Calu3 (cell line): ENCODE measurements around the gene PCSK6. TPM values are rescaled to one million over a fixed set of nuclear protein-coding genes. Genes with fewer than 3 reads are reported as not detected.
"Not testable (repeated sequence)": the region's sequence is repeated elsewhere in the genome, so short reads cannot be mapped to it uniquely, and the experiment has no call there.

Experiments
- BruUV-seq: library from RNA; stranded (reverse); fragments of 400-500 nt; replicated peaks from 2 replicates; lab custom pipeline; 2021; lab: Mats Ljungman, UMichigan
- CTCF ChIA-PET: fragments of 300-600 bp; sonication (Branson Sonifier 250); formaldehyde crosslinking; loops from one replicate; lab custom pipeline; 2022; ENCODE audit warnings: antibody characterized with exemption; lab: Charles Lee
- DNase-seq: peaks from one replicate; pipeline ENCODE4 v3.0.0; 2022
- H3K27ac Mint-ChIP-seq: one replicate; pipeline ENCODE4 v1.8.0; 2022; ENCODE audit warnings: mixed read lengths; ENCODE audit not compliant: unreplicated experiment
- H3K27me3 Mint-ChIP-seq: one replicate; pipeline ENCODE4 v1.8.0; 2022; ENCODE audit warnings: mixed read lengths; ENCODE audit not compliant: unreplicated experiment
- H3K36me3 Mint-ChIP-seq: one replicate; pipeline ENCODE4 v1.8.0; 2022; ENCODE audit warnings: mild to moderate bottlenecking, moderate library complexity, mixed read lengths; ENCODE audit not compliant: insufficient read depth, unreplicated experiment
- H3K4me1 Mint-ChIP-seq: one replicate; pipeline ENCODE4 v1.8.0; 2022; ENCODE audit warnings: mild to moderate bottlenecking, low read depth, mixed read lengths; ENCODE audit not compliant: unreplicated experiment
- H3K4me3 Mint-ChIP-seq: one replicate; pipeline ENCODE4 v1.8.0; 2022; ENCODE audit warnings: mild to moderate bottlenecking, low read depth, moderate library complexity, mixed read lengths; ENCODE audit not compliant: unreplicated experiment
- H3K9me3 Mint-ChIP-seq: one replicate; pipeline ENCODE4 v1.8.0; 2022; ENCODE audit warnings: low read depth, mixed read lengths; ENCODE audit not compliant: unreplicated experiment
- intact Hi-C: fragments of 100-400 bp; cut with micrococcal nuclease; formaldehyde crosslinking; loops from one replicate; pipeline ENCODE4 v1.10.0; 2022; ENCODE audit not compliant: unreplicated experiment
- total RNA-seq: library from RNA; stranded (reverse); gene quantifications from 2 replicates; pipeline ENCODE4 v1.2.3, GENCODE V29; 2022
- TF ChIP-seq, protein P1 (sequence below): fragments of 200-600 bp; IDR thresholded peaks from one replicate; pipeline ENCODE4 v1.8.0; 2022; ENCODE audit warnings: antibody characterized with exemption; ENCODE audit not compliant: unreplicated experiment

PCSK6 gene
- total RNA-seq, 1 experiment from 2014 or later = 5.1 TPM

- TF ChIP-seq, protein P1, sequence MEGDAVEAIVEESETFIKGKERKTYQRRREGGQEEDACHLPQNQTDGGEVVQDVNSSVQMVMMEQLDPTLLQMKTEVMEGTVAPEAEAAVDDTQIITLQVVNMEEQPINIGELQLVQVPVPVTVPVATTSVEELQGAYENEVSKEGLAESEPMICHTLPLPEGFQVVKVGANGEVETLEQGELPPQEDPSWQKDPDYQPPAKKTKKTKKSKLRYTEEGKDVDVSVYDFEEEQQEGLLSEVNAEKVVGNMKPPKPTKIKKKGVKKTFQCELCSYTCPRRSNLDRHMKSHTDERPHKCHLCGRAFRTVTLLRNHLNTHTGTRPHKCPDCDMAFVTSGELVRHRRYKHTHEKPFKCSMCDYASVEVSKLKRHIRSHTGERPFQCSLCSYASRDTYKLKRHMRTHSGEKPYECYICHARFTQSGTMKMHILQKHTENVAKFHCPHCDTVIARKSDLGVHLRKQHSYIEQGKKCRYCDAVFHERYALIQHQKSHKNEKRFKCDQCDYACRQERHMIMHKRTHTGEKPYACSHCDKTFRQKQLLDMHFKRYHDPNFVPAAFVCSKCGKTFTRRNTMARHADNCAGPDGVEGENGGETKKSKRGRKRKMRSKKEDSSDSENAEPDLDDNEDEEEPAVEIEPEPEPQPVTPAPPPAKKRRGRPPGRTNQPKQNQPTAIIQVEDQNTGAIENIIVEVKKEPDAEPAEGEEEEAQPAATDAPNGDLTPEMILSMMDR = no peak
- BruUV-seq = no TSS peak
- H3K4me3 Mint-ChIP-seq = no peak overlapping the region
- CTCF ChIA-PET = interaction anchor here (0.6 kb wide), 1 partner anchor 206 kb away, joined by 4 read pairs; no protein-coding TSS in a partner anchor
- no peaks in the 10 kb centered on the region for H3K27me3 Mint-ChIP-seq
- DNase-seq = no peak
- no peak overlapping the region for H3K27ac Mint-ChIP-seq
- H3K9me3 Mint-ChIP-seq = peaks cover 10% of the 10 kb centered on the region
- H3K4me1 Mint-ChIP-seq = no peaks in the 10 kb centered on the region
- intact Hi-C loops = no loop called here
- no peaks in the 10 kb centered on the region for H3K36me3 Mint-ChIP-seq
Observed at GRCh38 chr15:101420232-101420631, 69.3 kb downstream of the PCSK6 start.

DNA sequence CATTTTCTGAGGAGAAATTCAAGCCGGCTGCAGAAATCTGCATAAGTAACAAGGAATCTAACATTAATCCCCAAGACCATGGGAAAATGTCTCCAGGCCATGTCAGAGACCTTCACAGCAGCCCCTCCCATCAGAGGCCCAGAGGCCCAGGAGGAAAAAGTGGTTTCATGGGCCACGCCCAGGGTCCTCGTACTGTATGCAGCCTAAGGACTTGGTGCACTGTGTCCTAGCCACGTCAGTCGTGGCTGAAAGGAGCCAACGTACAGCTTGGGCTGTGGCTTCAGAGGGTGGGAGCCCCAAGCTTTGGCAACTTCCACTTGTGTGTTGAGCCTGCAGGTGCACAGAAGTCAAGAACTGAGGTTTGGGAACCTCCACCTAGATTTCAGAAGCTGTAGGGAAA lies 73.0 kb downstream of the PCSK6 start:
- H3K4me1 Mint-ChIP-seq, H3K36me3 Mint-ChIP-seq, H3K4me3 Mint-ChIP-seq, intact Hi-C loops, H3K27me3 Mint-ChIP-seq, DNase-seq, H3K27ac Mint-ChIP-seq, BruUV-seq, H3K9me3 Mint-ChIP-seq: not testable (repeated sequence)
- CTCF ChIA-PET = interaction anchor here (0.6 kb wide), 1 partner anchor 74 kb away, joined by 4 read pairs; no protein-coding TSS in a partner anchor

DNA sequence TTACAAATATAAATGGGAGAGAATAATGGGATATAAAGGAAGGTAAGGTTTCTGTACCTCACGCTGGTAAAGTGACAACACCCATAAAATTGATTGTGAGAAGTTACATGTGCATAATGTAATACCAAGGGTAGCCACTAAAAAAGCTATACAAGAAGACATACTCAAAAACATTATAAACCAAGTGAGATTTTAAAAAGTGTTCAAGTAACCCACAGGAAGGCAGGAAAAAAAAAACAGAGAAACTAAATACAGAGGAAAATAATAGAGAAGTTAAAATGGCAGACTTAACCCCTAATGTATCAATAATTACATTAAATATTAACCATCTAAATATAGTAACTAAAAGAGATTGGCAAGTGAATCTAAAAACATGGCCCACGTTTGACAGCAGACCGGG lies 76.3 kb downstream of the PCSK6 start:
- Mint-ChIP-seq H3K4me3 (no peak overlapping the region), H3K36me3 (no peaks in the 10 kb centered on the region)

DNA sequence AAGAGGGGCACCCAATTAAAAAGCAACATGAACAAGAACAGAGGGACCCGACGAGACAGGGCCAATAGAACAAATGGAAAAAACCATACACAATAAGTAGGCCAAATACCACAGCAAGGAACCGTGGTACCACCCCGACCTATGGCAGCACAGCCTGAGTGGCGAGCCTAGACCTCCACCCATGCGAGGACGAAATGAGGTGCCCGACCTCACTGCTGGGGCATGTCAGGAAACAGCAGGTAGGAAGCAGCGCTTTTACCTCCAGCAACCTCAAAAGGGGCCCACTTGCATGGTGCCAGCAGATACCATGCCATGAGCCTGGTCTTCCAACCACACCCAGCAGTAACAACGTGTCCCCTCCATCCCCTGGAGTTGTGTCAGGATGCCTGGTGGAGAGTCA lies 77.9 kb downstream of the PCSK6 start:
- intact Hi-C loops = no loop called here
- BruUV-seq = no TSS peak
- H3K4me1 Mint-ChIP-seq = no peaks in the 10 kb centered on the region
- H3K4me3 Mint-ChIP-seq = no peak overlapping the region
- no peak for DNase-seq
- H3K27ac Mint-ChIP-seq = no peak overlapping the region
- H3K27me3 Mint-ChIP-seq = no peaks in the 10 kb centered on the region
- peaks cover 5% of the 10 kb centered on the region for H3K9me3 Mint-ChIP-seq
- TF ChIP-seq, protein P1 = no peak
- no peaks in the 10 kb centered on the region for H3K36me3 Mint-ChIP-seq
- CTCF ChIA-PET = no interaction called here

More for the DNA sequence above, 76.3 kb downstream of the PCSK6 start:
- CTCF ChIA-PET = no interaction called here
- Mint-ChIP-seq H3K4me1 (no peaks in the 10 kb centered on the region), H3K27me3 (no peaks in the 10 kb centered on the region), H3K27ac (no peak overlapping the region), H3K9me3 (peaks cover 8% of the 10 kb centered on the region)
- no peak for DNase-seq
- no TSS peak for BruUV-seq
- intact Hi-C loops = no loop called here
- TF ChIP-seq, protein P1 = no peak

DNA sequence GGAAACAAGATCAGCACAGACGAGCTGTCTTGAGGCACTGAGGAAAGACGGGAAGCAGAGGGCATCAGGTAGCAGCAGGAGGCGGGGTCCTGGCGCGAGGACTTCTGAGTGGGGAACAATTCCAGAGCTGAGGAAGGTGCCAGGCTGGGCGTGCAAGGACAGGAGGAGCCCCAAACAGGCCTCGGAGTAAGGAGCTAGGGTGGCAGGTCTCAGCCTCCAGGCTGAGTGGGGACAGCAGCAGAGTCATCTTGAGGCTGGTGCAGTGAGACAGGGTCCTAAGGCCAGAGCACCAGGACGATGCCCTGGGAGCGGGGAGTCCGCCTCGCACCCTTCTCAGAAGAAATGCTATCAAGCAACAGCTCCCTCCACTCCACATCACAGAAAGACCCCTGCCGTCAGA lies 78.4 kb downstream of the PCSK6 start:
- CTCF ChIA-PET = no interaction called here
- Mint-ChIP-seq H3K4me1 (no peaks in the 10 kb centered on the region), H3K9me3 (peaks cover 4% of the 10 kb centered on the region), H3K4me3 (no peak overlapping the region), H3K27me3 (no peaks in the 10 kb centered on the region), H3K36me3 (no peaks in the 10 kb centered on the region), H3K27ac (no peak overlapping the region)
- TF ChIP-seq, protein P1 = no peak
- DNase-seq = no peak
- no TSS peak for BruUV-seq
- intact Hi-C loops = no loop called here
